Jurkat, Clone E6-1 (cell line): ENCODE measurements around the gene DCAF10.
"Not testable (repeated sequence)": the region's sequence is repeated elsewhere in the genome, so short reads cannot be mapped to it uniquely, and the experiment has no call there.

Experiments used
- DNase-seq: peaks from one replicate; pipeline ENCODE4 v3.0.0-alpha.2; 2011; ENCODE audit warnings: low read depth, low spot score
- H3K4me3 ChIP-seq: 2 replicates; pipeline ENCODE4 v1.5.1; 2011; ENCODE audit warnings: mild to moderate bottlenecking, low read length, control low read depth, moderate library complexity

The DCAF10 gene

DNA sequence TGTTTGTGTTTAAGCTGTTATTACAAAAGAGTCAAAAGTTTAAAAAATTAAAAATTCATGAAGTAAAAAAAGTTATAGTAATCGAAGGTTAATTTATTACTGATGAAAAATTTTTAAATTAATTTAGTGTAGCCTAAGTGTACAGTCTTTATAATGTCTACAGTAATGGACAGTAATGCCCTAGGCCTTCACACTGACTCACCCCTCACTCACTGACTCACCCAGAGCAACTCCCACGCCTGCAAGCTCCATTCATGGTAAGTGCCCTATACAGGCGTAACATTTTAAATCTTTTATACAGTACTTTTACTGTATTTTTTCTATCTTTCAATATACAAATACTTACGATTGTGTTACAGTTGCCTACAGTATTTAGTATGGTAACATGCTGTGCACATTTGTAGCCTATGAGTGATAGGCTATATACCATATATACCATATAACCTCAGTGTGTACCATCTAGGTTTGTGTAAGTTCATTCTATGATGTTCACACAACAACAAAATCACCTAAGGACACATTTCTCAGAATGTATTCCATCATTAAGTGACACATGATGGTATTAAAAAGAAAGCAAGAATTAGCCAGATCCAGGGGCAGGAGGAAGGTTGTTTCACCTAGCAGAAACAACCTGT, 40.1 kb downstream of the DCAF10 start:
- no peak overlapping the region for H3K4me3 ChIP-seq
- DNase-seq, result no peak

- no peak overlapping the region for H3K4me3 ChIP-seq
- no peak for DNase-seq
These were observed 51.6 kb downstream of the DCAF10 start for GRCh38 chr9:37852222-37852621.

DNA sequence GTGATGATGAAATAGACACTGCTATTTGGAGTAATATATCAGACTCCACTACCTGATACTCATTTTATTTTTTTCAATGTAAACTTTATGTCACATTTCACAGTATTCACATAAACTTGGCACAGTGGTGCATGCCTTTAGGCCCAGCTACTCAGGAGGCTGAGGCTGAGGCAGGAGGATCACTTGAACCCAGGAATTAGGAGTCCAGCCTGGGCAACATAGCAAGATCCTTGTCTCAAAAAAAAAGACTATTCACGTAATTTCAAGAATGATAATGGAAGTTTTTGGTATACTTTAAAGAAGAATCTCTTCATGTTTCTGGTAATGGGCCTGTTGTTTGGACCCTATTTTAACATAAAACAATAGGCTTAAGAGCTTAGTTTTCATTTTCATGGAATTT, 56.0 kb downstream of the DCAF10 start:
- no peak overlapping the region for H3K4me3 ChIP-seq
- DNase-seq, result no peak

DNA sequence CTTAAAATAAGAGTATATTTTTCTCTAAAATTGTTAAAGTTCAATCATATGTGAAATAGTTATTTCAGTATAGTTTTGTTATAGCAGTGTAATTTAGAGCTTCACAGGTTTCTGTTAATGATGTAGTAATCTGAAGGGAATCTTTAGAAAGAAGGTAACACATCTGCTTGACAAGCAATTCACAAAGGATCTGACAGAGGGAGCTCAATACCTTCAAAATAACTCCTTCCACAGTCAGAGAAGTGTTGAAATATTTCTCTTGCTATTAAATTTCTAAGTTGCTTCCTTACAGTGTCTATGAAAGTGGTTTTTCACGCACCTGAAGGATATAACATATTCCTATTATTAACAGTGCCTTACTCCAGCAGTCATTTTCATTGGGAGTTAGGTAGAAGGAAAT, 58.4 kb downstream of the DCAF10 start:
- H3K4me3 ChIP-seq, result no peak overlapping the region
- DNase-seq, result peak; percentile 5

DNA sequence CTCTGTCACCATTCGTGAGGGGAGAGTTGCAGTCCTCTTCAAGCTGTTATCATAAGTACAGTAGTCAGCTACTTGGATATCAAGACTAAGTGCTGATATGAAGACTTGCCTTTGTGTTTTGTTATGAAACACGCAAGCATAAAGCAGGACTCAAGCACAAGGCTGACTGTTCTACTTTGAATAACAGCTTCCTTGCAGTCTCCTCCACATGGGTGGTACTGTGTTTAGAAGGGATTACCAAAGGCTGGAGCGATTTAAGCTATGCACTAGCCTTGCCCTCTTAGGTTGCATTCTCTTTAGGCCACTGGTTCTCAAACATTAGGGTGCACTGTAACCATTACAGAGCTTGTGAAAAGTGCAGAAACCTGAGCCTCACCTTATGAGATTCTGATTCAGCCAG, 61.9 kb downstream of the DCAF10 start:
- H3K4me3 ChIP-seq, result no peak overlapping the region
- no peak for DNase-seq

GRCh38 chr9:37870081-37870798, 69.6 kb downstream of the DCAF10 start:
- DNase-seq, result no peak
- no peak overlapping the region for H3K4me3 ChIP-seq

- no peak overlapping the region for H3K4me3 ChIP-seq
- DNase-seq, result no peak
These were observed 70.2 kb downstream of the DCAF10 start for GRCh38 chr9:37870799-37871176.

- no peak for DNase-seq
- H3K4me3 ChIP-seq, result no peak overlapping the region
These were observed 73.4 kb downstream of the DCAF10 start for GRCh38 chr9:37873955-37874354.

DNA sequence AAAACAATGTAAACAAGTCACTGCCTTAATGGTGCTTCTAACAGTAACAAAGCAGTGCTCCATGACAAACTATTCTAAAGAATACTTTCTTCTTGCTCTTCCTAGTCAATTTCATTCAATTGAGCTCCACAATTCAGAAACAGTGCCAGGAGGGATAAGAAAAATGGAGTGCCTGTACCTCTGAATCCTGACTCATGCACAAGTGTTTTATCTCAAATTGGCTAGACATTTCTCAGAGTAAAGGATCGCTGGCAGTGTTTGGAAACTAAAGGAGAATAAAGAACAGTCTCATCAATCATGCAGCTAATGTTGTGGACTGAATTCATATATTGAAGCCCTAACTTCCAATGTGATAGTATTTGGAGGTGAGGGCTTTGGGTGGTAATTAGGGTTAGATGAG, 75.8 kb downstream of the DCAF10 start:
- no peak overlapping the region for H3K4me3 ChIP-seq
- DNase-seq, result no peak

DNA sequence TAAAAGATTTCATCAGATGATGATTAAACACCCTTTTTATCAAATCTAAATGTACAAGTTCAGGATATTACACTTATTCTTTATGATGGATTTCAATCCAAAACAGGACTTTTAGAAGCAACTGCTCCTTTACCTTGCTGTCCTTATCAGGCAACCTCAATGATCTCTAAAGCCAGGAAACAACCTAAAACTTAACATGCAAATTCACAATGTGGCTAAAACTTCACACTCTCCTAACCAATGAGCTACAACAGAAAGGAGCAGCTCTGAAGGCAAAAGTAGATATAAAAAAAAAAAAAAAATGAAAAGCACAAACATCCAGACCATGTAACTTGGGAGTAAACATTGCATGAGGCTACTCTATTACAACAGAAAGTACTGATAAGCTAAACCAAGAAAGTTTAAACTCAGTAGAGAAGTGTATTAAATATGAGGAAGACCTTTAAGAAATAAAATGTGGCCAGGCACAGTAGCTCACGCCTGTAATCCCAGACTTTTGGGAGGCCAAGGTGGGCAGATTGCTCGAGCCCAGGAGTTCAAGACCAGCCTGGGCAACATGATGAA, 80.4 kb downstream of the DCAF10 start:
- no peak for DNase-seq
- no peak overlapping the region for H3K4me3 ChIP-seq

- not testable (repeated sequence) for DNase-seq, H3K4me3 ChIP-seq
These were observed 87.5 kb downstream of the DCAF10 start for GRCh38 chr9:37887977-37888583.

DNA sequence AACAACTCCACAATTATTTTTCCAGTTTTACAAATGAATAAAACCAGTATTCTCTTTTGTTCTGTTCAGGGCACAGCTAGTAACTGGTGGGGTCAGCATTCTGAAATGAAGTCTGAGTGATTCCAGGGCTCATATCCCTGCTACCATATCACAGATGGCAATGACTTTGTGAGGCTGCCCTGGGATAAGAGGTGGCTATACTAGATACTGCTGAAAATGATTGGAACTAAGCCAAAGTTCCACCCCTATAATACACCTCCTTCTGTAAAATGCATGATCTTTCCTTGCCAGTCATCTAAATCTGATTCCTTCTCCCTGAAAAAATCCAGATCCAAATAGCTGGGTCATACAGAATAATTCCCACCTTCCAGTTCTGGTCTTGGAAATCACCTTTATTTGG, 88.9 kb downstream of the DCAF10 start:
- no peak overlapping the region for H3K4me3 ChIP-seq
- DNase-seq, result no peak

- not testable (repeated sequence) for DNase-seq, H3K4me3 ChIP-seq
These were observed 90.4 kb downstream of the DCAF10 start for GRCh38 chr9:37891042-37891441.

DNA sequence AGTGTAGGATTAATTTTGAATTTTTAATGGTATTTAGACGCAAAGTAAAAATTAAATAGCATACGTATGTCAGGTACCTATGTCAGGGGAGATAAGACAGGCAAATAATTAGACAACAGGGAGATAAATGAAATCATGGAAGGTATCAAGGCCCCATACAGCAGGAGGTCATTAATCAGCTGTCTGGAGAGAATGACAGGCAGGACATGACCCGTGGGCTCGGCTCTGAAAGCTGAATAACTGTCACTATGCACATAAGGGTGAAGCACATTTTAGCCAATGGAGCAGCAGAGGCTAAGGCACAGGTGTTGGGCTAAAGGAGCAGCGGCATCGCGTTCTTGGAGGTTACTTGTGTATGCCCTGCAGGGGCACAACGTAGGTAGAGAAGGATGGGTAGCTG, 91.5 kb downstream of the DCAF10 start:
- no peak overlapping the region for H3K4me3 ChIP-seq

GRCh38 chr9:37897665-37898064, 97.1 kb downstream of the DCAF10 start:
- DNase-seq, result no peak
- H3K4me3 ChIP-seq, result no peak overlapping the region

More for the DNA sequence above, 91.5 kb downstream of the DCAF10 start:
- no peak for DNase-seq

GRCh38 chr9:37899041-37899440, 98.4 kb downstream of the DCAF10 start:
- no peak overlapping the region for H3K4me3 ChIP-seq
- no peak for DNase-seq

DNA sequence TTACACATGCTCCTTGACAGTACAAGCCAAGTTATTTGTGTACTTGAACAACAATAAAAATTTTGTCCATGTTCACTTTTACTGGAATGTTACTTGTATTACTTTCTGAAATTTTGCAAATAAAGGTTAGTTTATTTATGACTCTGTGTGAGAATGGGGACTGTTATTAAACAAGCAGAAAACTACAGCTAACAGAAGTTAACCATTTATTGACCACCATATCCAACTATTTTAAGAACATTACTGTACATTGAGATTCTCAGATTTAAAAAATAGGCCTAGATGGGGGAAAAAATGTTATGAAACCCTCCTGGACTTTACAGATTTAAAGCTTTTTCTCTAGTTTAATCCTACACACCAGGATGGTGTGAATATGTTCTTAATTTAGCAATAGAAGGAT, 101.5 kb downstream of the DCAF10 start:
- no peak overlapping the region for H3K4me3 ChIP-seq
- no peak for DNase-seq

DNA sequence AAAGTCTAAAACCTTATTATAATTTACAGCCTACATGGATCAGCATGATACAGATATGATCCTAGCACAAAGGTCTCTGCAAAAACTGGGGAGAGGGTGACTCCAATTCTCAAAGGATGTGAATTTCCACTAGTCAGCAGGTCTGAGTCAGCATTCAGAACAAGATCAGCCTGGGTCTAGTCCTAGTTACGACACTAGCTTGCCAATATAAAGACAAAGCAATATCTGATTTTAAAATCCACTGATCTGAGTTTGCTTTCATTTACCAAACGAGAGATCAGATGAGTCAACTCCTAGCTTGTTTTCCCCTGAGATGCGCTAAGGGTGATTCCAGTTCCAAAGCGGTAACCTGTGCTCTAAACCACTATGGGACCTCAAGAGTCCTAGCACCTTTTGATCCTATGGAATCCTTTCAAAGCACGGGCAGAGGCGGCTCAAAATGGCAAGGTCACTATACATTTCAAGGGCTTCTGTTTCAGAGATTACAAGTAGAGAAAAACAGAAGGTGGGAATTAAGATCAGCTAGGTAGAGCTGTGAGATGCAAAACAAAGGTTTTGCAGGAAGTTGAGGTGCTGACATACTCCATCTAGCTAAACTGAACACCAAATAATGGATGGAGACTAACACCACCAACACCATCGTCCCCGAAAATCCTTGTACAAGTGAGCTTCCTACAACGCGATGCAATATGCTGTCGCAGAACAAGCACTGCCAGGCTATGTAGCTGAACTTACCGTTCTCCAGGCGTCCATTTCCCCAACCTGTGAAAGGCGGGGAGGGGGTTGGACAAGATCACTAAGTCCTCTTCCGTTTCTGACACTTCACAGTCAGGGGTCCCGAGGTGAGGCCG, 102.4 kb downstream of the DCAF10 start:
- DNase-seq, result no peak
- H3K4me3 ChIP-seq, result peak overlapping the region; percentile 86

DNA sequence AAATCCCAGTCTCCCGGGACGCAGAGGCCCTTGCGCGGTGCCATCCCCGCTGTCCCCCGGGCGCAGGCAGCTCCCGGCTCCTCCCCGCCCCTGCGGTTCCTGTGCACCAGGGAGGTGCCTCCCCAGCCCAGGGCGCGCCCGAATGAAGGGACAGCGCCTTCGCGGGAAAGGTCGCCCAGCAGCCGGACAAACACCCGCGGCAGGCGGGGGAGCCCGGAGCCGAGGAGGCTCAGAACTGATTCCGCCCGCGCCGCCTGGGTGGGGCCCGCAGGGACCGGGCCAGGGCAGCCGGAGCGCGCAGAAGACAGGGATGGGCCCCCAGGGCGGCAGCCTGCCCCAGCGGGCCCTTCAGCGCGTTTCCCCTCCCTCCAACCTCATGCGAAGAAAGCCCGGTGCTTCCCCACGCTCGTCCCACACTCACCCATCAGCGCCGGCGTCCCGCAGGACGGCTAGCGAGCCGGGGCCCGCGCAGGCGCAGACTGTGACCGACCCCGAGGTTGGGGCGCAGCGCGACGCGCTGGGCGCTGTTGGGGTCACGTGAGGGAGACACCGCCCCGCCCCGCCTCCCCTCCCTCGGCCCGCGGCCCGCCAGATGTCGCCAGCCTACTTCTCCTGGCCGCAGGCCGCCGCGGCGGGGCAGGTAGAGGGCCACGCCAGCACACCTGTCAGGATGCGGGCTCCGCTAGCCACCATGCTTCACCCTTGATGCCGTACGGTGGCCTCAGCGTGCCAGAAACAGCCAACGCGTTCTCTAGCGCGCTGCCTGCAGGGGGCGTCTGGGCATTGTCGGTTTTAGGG, 103.2 kb downstream of the DCAF10 start, which contains the start of gene SLC25A51:
Gene SLC25A51 (minus strand): TSS at position 481 of the 798 bp plus-strand sequence. CDS start 15,577 bp downstream, outside the sequence.
- DNase-seq, result peak; percentile 95
- H3K4me3 ChIP-seq, result peak within 1 kb of the TSS; percentile 86
